Subcutaneous adipose tissue (tissue), 4 donors: ENCODE results near the gene LRRC49. TPM values are rescaled to one million over a fixed set of nuclear protein-coding genes. Genes with fewer than 3 reads are reported as not detected.

ENCODE experiments used
- total RNA-seq, 4 donors: library from RNA; depleted of rRNA; stranded (reverse); fragments of >200 nt; gene quantifications; one replicate each; pipeline ENCODE4 v1.1.0, GENCODE V29; 2016
- TF ChIP-seq, protein P1 (sequence below): fragments of 450-650 bp; IDR thresholded peaks from one replicate; pipeline ENCODE4 v1.5.1; 2016; ENCODE audit warnings: low read depth, mild to moderate bottlenecking, control low read depth, antibody characterized with exemption, moderate library complexity

Gene LRRC49
- total RNA-seq, 4 donors from 2014 or later: 3.2 to 8.8 (median 4.8) TPM

DNA sequence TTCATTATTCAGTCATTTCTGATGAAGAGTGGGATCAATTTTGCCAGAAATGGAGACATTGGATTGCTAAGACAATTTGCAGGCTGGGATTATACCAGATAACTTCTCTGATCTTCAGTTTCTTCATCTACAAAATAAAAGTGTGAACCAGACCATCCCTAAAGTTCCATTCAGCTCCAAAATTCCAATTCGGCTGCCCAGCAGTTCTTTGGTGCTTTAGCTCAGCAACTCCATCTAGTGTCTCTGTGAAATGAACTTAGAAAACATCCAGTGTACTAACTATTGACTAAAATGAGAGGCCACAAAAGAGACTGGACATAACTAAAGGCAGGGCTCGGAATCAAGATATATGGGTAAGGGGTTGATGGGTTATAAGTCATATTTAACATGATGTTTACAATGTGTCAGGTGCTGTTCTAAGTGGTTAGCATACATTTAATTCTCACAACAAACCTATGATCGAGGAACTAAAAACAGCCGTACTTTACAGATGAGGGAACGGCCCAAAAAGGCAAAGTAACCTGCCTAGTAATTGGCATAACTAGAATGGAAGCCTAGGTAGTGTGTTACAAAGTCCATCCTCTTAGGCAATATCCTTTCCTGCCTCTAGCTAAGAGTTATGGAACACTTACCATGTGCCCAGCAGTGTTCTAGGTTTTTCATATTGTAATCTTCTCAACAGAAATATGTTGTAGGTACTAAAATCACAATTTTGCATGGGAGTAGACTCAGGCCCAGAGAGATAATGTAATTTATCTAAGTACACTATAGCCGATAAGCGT, 17.4 kb upstream of the LRRC49 start:
- TF ChIP-seq, protein P1, sequence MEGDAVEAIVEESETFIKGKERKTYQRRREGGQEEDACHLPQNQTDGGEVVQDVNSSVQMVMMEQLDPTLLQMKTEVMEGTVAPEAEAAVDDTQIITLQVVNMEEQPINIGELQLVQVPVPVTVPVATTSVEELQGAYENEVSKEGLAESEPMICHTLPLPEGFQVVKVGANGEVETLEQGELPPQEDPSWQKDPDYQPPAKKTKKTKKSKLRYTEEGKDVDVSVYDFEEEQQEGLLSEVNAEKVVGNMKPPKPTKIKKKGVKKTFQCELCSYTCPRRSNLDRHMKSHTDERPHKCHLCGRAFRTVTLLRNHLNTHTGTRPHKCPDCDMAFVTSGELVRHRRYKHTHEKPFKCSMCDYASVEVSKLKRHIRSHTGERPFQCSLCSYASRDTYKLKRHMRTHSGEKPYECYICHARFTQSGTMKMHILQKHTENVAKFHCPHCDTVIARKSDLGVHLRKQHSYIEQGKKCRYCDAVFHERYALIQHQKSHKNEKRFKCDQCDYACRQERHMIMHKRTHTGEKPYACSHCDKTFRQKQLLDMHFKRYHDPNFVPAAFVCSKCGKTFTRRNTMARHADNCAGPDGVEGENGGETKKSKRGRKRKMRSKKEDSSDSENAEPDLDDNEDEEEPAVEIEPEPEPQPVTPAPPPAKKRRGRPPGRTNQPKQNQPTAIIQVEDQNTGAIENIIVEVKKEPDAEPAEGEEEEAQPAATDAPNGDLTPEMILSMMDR: no peak

DNA sequence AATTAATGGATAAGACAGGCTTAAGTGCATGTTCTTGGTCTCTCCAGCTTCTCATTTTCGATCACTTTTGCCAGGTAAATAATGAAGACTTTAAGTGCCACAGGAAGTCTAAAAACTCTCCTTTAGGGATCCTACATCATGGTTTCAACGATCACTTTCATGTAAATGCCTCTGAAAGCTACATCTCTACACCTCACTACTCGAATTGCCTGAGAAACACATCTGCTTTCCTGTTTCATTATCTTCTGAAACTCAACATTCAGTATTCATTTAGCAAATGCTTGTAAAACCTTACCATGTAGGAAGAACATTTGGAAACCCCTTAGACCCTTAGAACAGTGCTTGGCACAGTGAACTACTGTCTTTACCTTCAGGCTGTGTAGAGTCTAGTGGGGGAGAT, 16.6 kb upstream of the LRRC49 start:
- TF ChIP-seq, protein P1: no peak

DNA sequence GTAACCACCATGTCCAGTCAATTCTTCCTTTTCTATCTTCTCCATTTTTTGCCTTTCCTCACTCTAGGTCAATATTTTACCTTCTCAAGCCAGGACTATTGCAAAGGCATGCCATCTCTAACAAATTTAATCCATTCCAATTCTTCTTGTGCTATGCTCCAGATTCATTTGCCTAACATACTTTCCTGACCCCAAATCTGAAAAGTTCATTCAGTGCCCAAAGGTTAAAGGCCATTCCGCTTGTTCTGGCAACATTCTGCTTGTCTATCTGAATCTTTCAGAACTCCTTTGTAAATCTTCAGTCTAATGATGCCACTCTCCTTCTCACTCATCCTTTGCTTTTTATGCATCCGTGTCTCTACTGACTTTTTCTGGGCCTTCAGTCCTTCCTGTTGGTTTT, 15.9 kb upstream of the LRRC49 start:
- TF ChIP-seq, protein P1: no peak

DNA sequence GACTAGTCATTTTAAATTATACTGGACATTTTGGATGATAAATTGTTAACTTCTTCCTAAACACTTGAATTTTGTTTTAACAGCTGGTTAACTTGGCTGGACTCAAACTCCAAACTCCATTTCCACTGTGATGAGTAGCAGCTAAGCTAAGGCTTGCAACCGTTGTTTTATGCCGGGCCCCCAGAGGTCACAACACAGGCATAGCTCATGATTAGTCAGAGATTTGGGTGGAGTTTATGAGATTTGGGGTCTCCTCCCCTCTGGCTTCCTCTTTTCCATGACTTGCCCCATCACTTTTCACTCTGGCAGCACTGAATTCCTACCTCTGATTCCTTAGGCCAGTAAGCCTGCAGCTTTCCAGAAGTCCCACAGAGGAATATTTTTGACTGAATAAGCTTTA, 13.2 kb upstream of the LRRC49 start:
- TF ChIP-seq, protein P1: no peak

DNA sequence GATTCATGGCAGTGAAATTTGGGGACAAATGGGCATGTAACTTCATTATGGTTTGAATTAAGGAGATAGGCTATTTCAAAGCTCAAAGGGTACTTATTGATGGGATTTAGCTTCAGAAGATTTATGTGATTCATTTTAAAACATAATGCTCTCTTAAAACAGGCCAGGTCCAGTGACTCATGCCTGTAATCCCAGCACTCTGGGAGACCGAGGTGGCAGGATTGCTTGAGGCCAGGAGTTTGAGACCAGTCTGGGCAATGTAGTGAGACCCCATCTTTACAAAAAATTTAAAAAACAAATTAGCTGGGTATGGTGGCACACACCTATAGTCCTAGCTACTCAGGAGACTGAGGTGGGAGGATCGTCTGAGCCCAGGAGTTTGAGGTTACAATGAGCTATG, 11.8 kb upstream of the LRRC49 start:
- TF ChIP-seq, protein P1: no peak

DNA sequence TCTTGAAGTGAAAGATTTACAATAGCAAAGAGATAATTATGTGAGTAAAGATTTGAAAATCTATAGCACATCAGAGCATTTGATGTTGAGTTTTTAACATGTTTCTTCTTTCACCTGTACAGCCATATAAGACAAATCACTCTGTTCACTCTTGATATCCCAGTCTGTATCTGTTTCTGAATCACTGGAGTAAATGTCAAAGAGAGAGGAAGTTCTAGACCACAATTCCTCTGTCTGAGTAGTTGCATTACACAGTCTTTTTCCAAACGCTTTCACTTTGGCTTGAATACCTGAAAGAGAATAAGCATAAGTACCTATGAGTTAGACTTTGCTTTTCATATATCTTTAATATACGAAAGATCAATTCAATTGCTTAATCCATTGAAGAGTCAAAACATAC, 10.3 kb upstream of the LRRC49 start:
- TF ChIP-seq, protein P1: no peak

DNA sequence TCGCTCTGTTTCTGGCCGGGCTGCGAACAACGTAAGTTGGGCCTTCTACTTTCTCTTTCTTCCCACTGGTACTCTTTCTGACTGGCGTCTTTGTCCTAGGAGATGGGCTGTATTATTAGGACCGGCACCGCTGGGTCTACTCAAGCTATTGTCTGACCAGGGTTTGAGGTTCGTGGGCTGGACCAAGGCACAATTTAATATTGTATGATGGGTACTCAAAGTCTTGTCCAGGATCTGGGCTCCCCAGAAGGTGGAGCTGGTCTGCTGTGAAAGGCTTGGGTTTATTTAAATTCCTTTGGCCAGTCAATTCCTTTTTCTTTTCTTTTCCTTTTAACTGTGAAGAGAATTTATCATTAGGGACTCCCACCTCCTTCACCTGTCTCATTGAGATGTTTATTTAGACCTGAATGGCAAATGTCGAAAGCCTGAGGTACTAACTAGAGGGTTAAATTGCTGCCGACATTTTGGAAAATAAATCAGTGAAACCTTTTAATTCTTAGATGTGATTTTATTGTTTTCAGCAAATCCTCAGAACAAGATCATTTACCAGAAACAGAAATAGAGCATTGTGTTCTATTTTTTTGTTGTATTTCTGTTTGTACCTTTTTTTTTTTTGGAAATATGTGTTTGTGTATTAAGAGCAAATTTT, 410 bp downstream of the LRRC49 start:
- TF ChIP-seq, protein P1: no peak
